ENCODE data around the gene GIT2. TPM values are rescaled to one million over a fixed set of nuclear protein-coding genes. Genes with fewer than 3 reads are reported as not detected.
A peak's percentile ranks its signal among the peaks of the same experiment; 100 is the strongest.

The GIT2 gene
- total RNA-seq, 1 donor = 43.4 TPM

DNA sequence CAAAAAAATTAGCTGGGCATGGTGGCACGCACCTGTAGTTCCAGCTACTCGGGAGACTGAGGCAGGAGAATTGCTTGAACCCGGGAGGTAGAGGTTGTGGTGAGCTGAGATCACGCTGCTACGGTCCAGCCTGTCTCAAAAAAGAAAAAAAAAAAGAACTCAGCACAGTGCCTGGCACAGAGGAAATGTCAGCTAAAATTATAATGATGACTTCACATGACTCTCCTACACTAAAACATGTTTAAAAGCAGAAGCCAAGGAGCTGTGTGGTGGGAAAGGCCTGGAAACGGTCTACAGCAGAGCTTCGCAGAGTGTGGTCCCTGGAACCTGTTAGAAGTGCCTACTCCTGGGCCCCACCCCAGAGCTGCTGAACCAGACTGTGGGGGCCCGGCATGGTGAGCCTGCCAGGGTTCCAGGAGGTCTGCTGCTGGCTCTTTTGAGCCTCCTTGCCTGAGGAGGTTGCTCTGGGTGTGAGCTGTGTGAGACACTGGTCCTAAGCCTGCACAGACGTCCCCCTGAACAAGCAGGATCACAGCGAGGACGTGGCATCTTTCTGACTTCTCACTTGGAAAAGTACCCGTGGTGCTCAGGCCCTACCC lies 68.0 kb downstream of the GIT2 start:
- H3K36me3 ChIP-seq (ENCODE audit: insufficient read depth, low read length) = peaks cover 38% of the 10 kb centered on the region
- no peaks in the 10 kb centered on the region for H3K4me1 ChIP-seq (ENCODE audit: insufficient read depth, low read length)
- H4K20me1 ChIP-seq (ENCODE audit: insufficient read depth, low read length) = no peaks in the 10 kb centered on the region
- no peak overlapping the region for H2AFZ ChIP-seq (ENCODE audit: low read length)
- H3K9me3 ChIP-seq (ENCODE audit: low read depth, low read length) = no peaks in the 10 kb centered on the region
- DNase-seq (ENCODE audit: insufficient read length, low spot score, missing footprints) = no peak
- TF ChIP-seq CTCF (IDR thresholded peaks at IDR 0.05; ENCODE audit: extremely low read depth, low read depth, low read length) = no peak
- H3K27ac ChIP-seq (ENCODE audit: low read depth, low read length) = no peak overlapping the region
- H3K4me2 ChIP-seq (ENCODE audit: insufficient read depth, low read length) = no peak overlapping the region
- no peak overlapping the region for H3K4me3 ChIP-seq (ENCODE audit: insufficient read depth, low read length)
- no peaks in the 10 kb centered on the region for H3K27me3 ChIP-seq (ENCODE audit: insufficient read depth, low read length)
- H3K79me2 ChIP-seq (ENCODE audit: insufficient read depth, low read length) = no peaks in the 10 kb centered on the region

DNA sequence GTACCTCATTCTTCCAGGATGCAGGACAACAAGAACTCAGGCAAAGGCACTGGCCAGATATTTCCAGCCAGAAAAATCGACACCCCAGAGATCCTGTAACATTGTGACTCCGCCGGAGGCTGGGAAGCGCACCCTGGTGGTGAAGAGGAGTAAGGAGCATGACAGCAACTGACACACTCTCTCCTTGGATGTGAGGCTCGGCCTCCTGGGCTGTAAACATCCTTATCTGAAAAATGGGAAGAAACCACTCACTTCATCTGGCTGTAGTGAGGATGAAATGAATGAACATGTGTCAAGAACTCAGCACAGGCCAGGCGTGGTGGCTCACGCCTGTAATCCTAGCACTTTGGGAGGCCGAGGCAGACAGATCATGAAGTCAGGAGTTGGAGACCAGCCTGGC lies 68.5 kb downstream of the GIT2 start:
- Histone ChIP-seq H2AFZ (ENCODE audit: low read length) (no peak overlapping the region), H3K36me3 (ENCODE audit: insufficient read depth, low read length) (peaks cover 33% of the 10 kb centered on the region), H3K4me2 (ENCODE audit: insufficient read depth, low read length) (no peak overlapping the region), H3K79me2 (ENCODE audit: insufficient read depth, low read length) (no peaks in the 10 kb centered on the region), H3K27me3 (ENCODE audit: insufficient read depth, low read length) (no peaks in the 10 kb centered on the region), H3K4me1 (ENCODE audit: insufficient read depth, low read length) (no peaks in the 10 kb centered on the region), H3K9me3 (ENCODE audit: low read depth, low read length) (no peaks in the 10 kb centered on the region), H3K27ac (ENCODE audit: low read depth, low read length) (no peak overlapping the region), H3K4me3 (ENCODE audit: insufficient read depth, low read length) (no peak overlapping the region), H4K20me1 (ENCODE audit: insufficient read depth, low read length) (no peaks in the 10 kb centered on the region)
- peak; percentile 78 for TF ChIP-seq CTCF (IDR thresholded peaks at IDR 0.05; ENCODE audit: extremely low read depth, low read depth, low read length)
- DNase-seq (ENCODE audit: insufficient read length, low spot score, missing footprints) = peak; percentile 96

GRCh38 chr12:109926488-109927210 lies 69.5 kb downstream of the GIT2 start:
- no peak for TF ChIP-seq CTCF (IDR thresholded peaks at IDR 0.05; ENCODE audit: extremely low read depth, low read depth, low read length)
- Histone ChIP-seq H3K27me3 (ENCODE audit: insufficient read depth, low read length) (no peaks in the 10 kb centered on the region), H3K4me2 (ENCODE audit: insufficient read depth, low read length) (no peak overlapping the region), H3K27ac (ENCODE audit: low read depth, low read length) (no peak overlapping the region), H3K79me2 (ENCODE audit: insufficient read depth, low read length) (no peaks in the 10 kb centered on the region), H3K4me3 (ENCODE audit: insufficient read depth, low read length) (no peak overlapping the region), H3K4me1 (ENCODE audit: insufficient read depth, low read length) (no peaks in the 10 kb centered on the region), H3K36me3 (ENCODE audit: insufficient read depth, low read length) (peaks cover 23% of the 10 kb centered on the region), H2AFZ (ENCODE audit: low read length) (no peak overlapping the region), H4K20me1 (ENCODE audit: insufficient read depth, low read length) (no peaks in the 10 kb centered on the region), H3K9me3 (ENCODE audit: low read depth, low read length) (no peaks in the 10 kb centered on the region)
- DNase-seq (ENCODE audit: insufficient read length, low spot score, missing footprints) = no peak

- H2AFZ ChIP-seq (ENCODE audit: low read length) = no peak overlapping the region
- peaks cover 17% of the 10 kb centered on the region for H3K36me3 ChIP-seq (ENCODE audit: insufficient read depth, low read length)
- no peak overlapping the region for H3K27ac ChIP-seq (ENCODE audit: low read depth, low read length)
- no peaks in the 10 kb centered on the region for H3K9me3 ChIP-seq (ENCODE audit: low read depth, low read length)
- TF ChIP-seq CTCF (IDR thresholded peaks at IDR 0.05; ENCODE audit: extremely low read depth, low read depth, low read length) = no peak
- H4K20me1 ChIP-seq (ENCODE audit: insufficient read depth, low read length) = no peaks in the 10 kb centered on the region
- H3K4me2 ChIP-seq (ENCODE audit: insufficient read depth, low read length) = no peak overlapping the region
- H3K4me3 ChIP-seq (ENCODE audit: insufficient read depth, low read length) = no peak overlapping the region
- no peaks in the 10 kb centered on the region for H3K79me2 ChIP-seq (ENCODE audit: insufficient read depth, low read length)
- no peaks in the 10 kb centered on the region for H3K27me3 ChIP-seq (ENCODE audit: insufficient read depth, low read length)
- DNase-seq (ENCODE audit: insufficient read length, low spot score, missing footprints) = no peak
- H3K4me1 ChIP-seq (ENCODE audit: insufficient read depth, low read length) = no peaks in the 10 kb centered on the region
These were observed 70.2 kb downstream of the GIT2 start for GRCh38 chr12:109926016-109926415.

Measured in osteoblast (primary cell).